Naive thymus-derived CD4-positive, alpha-beta T cell (primary cell): ENCODE data around the gene PRRG4. TPM values are rescaled to one million over a fixed set of nuclear protein-coding genes. Genes with fewer than 3 reads are reported as not detected.

Experiments
- ATAC-seq: fragments of 150-1000 bp; cut with Tn5 transposase; 2 replicates; pipeline ENCODE4 v1.10.0; 2021; ENCODE audit warnings: mild to moderate bottlenecking, moderate library complexity
- CTCF ChIA-PET: fragments of 350-600 bp; sonication (Branson Sonifier 250); formaldehyde crosslinking; loops from one replicate; lab custom pipeline; 2021; ENCODE audit warnings: antibody characterized with exemption; lab: Charles Lee
- POLR2A ChIA-PET: fragments of 350-600 bp; sonication (Branson Sonifier 250); formaldehyde crosslinking; loops from one replicate; lab custom pipeline; 2021; ENCODE audit warnings: antibody characterized with exemption, inconsistent platforms; lab: Charles Lee
- DNase-seq, 9 donors: peaks; one replicate each; pipeline versions ENCODE4 v3.0.0 to v3.0.0-alpha.2; 2020 to 2022; ENCODE audit warnings: mixed read lengths in 1 of 9
- H3K27ac ChIP-seq: one replicate; pipeline ENCODE4 v1.7.0; 2013; ENCODE audit warnings: mild to moderate bottlenecking, low read depth, low read length, moderate library complexity
- H3K27me3 ChIP-seq, 2 donors: one replicate each; pipeline ENCODE4 v1.7.0; 2013; ENCODE audit warnings: low read length in 2 of 2, mild to moderate bottlenecking in 2 of 2, moderate library complexity in 2 of 2; ENCODE audit not compliant: control insufficient read depth in 2 of 2, insufficient read depth in 2 of 2
- H3K36me3 ChIP-seq, 3 experiments: 1 replicate in 2 of 3; 2 replicates in 1 of 3; pipeline ENCODE4 v1.7.0; 2013; ENCODE audit warnings: low read length in 3 of 3, mild to moderate bottlenecking in 3 of 3, moderate library complexity in 1 of 3; ENCODE audit not compliant: insufficient read depth in 3 of 3, control insufficient read depth in 2 of 3
- H3K4me1 ChIP-seq, 2 donors: one replicate each; pipeline ENCODE4 v1.7.0; 2013; ENCODE audit warnings: low read length in 2 of 2, mild to moderate bottlenecking in 2 of 2, moderate library complexity in 1 of 2; ENCODE audit not compliant: control insufficient read depth in 2 of 2, insufficient read depth in 2 of 2
- H3K4me3 ChIP-seq: 2 replicates; pipeline ENCODE4 v1.7.0; 2013; ENCODE audit warnings: mild to moderate bottlenecking, low read length
- H3K9me3 ChIP-seq, 3 experiments: 1 replicate in 2 of 3; 2 replicates in 1 of 3; pipeline ENCODE4 v1.7.0; 2013; ENCODE audit warnings: low read length in 3 of 3; ENCODE audit not compliant: control insufficient read depth in 2 of 3
- H3K27ac Mint-ChIP-seq, 9 donors: one replicate each; pipeline ENCODE4 v1.8.0; 2020 to 2022; ENCODE audit warnings: mixed read lengths in 9 of 9, mild to moderate bottlenecking in 8 of 9, moderate library complexity in 5 of 9, inconsistent platforms in 2 of 9
- H3K27me3 Mint-ChIP-seq, 5 donors: one replicate each; pipeline ENCODE4 v1.8.0; 2021 to 2022; ENCODE audit warnings: mixed read lengths in 5 of 5, mild to moderate bottlenecking in 1 of 5
- H3K36me3 Mint-ChIP-seq, 5 donors: one replicate each; pipeline ENCODE4 v1.8.0; 2020 to 2022; ENCODE audit warnings: mixed read lengths in 5 of 5, mild to moderate bottlenecking in 3 of 5, inconsistent platforms in 1 of 5
- H3K4me1 Mint-ChIP-seq, 7 donors: one replicate each; pipeline ENCODE4 v1.8.0; 2020 to 2022; ENCODE audit warnings: mixed read lengths in 7 of 7, mild to moderate bottlenecking in 3 of 7, inconsistent platforms in 1 of 7
- H3K4me3 Mint-ChIP-seq, 10 donors: one replicate each; pipeline ENCODE4 v1.8.0; 2020 to 2022; ENCODE audit warnings: mild to moderate bottlenecking in 10 of 10, mixed read lengths in 10 of 10, moderate library complexity in 6 of 10, inconsistent platforms in 2 of 10
- H3K9me3 Mint-ChIP-seq, 11 donors: one replicate each; pipeline ENCODE4 v1.8.0; 2020 to 2022; ENCODE audit warnings: mixed read lengths in 11 of 11, mild to moderate bottlenecking in 4 of 11, inconsistent platforms in 1 of 11, moderate library complexity in 1 of 11
- intact Hi-C, 2 donors: fragments of 100-400 bp; cut with micrococcal nuclease; formaldehyde crosslinking; loops; one replicate each; pipeline ENCODE4 v1.15.1; 2023
- polyA plus RNA-seq, 2 donors: library from polyadenylated mRNA; unstranded; fragments of 300-500 nt; fragmentation: Illumina TruSeq; gene quantifications; one replicate each; pipeline ENCODE4 v1.2.3, GENCODE V29; 2021
- total RNA-seq, 6 experiments: library from RNA in 5 of 6; stranded (reverse) in 5 of 6; gene quantifications; 1 replicate in 5 of 6; 2 replicates in 1 of 6; pipeline ENCODE4 v1.2.3 and lab custom pipeline; 2021 to 2026

The PRRG4 gene
- total and polyA plus RNA-seq, 7 experiments from 2014 or later = 0.11 to 2.3 (median 0.48) TPM; not detected in 4

GRCh38 chr11:32891657-32892354 is 62.1 kb downstream of the PRRG4 start:
- Histone ChIP-seq H3K27me3 (no peaks in the 10 kb centered on the region), H3K4me1 (peaks cover 5 to 15% of the 10 kb centered on the region in 2 donors), H3K4me3 (peak overlapping the region; percentile 87), H3K9me3 (no peaks in the 10 kb centered on the region), H3K27ac (peak overlapping the region; percentile 83), H3K36me3 (peaks cover 0 to 6% (median 0%) of the 10 kb centered on the region in 3 experiments)
- Mint-ChIP-seq H3K27ac (peak overlapping the region; percentile 84 to 95 (median 88)), H3K36me3 (peaks cover 0 to 4% (median 0%) of the 10 kb centered on the region in 5 donors), H3K27me3 (peaks cover 0 to 21% (median 0%) of the 10 kb centered on the region in 5 donors), H3K9me3 (no peaks in the 10 kb centered on the region), H3K4me3 (peak overlapping the region; percentile 83 to 96 (median 90)), H3K4me1 (peaks cover 18 to 35% (median 29%) of the 10 kb centered on the region in 7 donors)
- ChIA-PET CTCF (no interaction called here), POLR2A (interaction anchor here (0.9 kb wide), 1 partner anchor 120 kb away, joined by 4 read pairs; no protein-coding TSS in a partner anchor)
- ATAC-seq (no peak), DNase-seq (no peak)
- intact Hi-C loops = loop anchor here (1.0 to 5.0 kb wide), 16 partner anchors 22 to 1546 kb away; partner anchors contain the start of genes C11orf91 (in 2 of the 2), CSTF3 (in 2 of the 2), EIF3M (in 2 of the 2) and CAT (in 1 of the 2)

- ATAC-seq (peak; percentile 83), DNase-seq (peak; percentile 61 to 78 (median 65))
- Histone ChIP-seq H3K36me3 (peaks cover 0 to 6% (median 0%) of the 10 kb centered on the region in 3 experiments), H3K4me1 (peaks cover 5 to 15% of the 10 kb centered on the region in 2 donors), H3K27ac (peak within 1 kb of the TSS; percentile 83), H3K4me3 (peak within 1 kb of the TSS; percentile 87), H3K27me3 (no peaks in the 10 kb centered on the region), H3K9me3 (no peaks in the 10 kb centered on the region)
- ChIA-PET POLR2A (interaction anchor here (0.9 kb wide), 1 partner anchor 119 kb away, joined by 4 read pairs; no protein-coding TSS in a partner anchor), CTCF (no interaction called here)
- H3K4me3 Mint-ChIP-seq = peak within 1 kb of the TSS; percentile 85 to 96 (median 94)
- peak within 1 kb of the TSS; percentile 85 to 95 (median 90) for H3K27ac Mint-ChIP-seq
- intact Hi-C loops = loop anchor here (1.0 to 5.0 kb wide), 19 partner anchors 22 to 1546 kb away; partner anchors contain the start of genes C11orf91 (in 2 of the 2), CSTF3 (in 2 of the 2), EIF3M (in 2 of the 2) and FBXO3 (in 2 of the 2)
- peaks cover 0 to 4% (median 0%) of the 10 kb centered on the region in 5 donors for H3K36me3 Mint-ChIP-seq
- H3K4me1 Mint-ChIP-seq = peaks cover 21 to 40% (median 31%) of the 10 kb centered on the region in 7 donors
- no peaks in the 10 kb centered on the region for H3K9me3 Mint-ChIP-seq
- H3K27me3 Mint-ChIP-seq = peaks cover 0 to 21% (median 0%) of the 10 kb centered on the region in 5 donors
Measured at GRCh38 chr11:32892355-32893092, 62.8 kb downstream of the PRRG4 start, which contains the start of gene QSER1. Gene QSER1, plus strand, starts transcription at chr11:32892811. Its CDS starts 315 bp downstream, at chr11:32893126.

GRCh38 chr11:32893093-32893342 is 63.3 kb downstream of the PRRG4 start:
- ATAC-seq = no peak
- Mint-ChIP-seq H3K27ac (peak overlapping the region in 2 of 9 donors; percentile 80 to 91), H3K4me3 (peak overlapping the region in 9 of 10 donors; percentile 83 to 96 (median 94)), H3K4me1 (peaks cover 26 to 45% (median 36%) of the 10 kb centered on the region in 7 donors), H3K27me3 (peaks cover 0 to 21% (median 0%) of the 10 kb centered on the region in 5 donors), H3K9me3 (no peaks in the 10 kb centered on the region), H3K36me3 (peaks cover 0 to 4% (median 0%) of the 10 kb centered on the region in 5 donors)
- H3K4me3 ChIP-seq = peak overlapping the region; percentile 71
- POLR2A ChIA-PET = no interaction called here
- intact Hi-C loops = loop anchor here (1.0 to 5.0 kb wide), 14 partner anchors 64 to 1384 kb away; partner anchors contain the start of genes C11orf91 (in 2 of the 2), FBXO3 (in 2 of the 2), CAPRIN1 (in 1 of the 2) and CD59 (in 1 of the 2)
- H3K27me3 ChIP-seq = no peaks in the 10 kb centered on the region
- H3K27ac ChIP-seq = peak overlapping the region; percentile 83
- peak in 4 of 9 donors; percentile 36 to 65 (median 52) for DNase-seq
- peaks cover 0 to 6% (median 0%) of the 10 kb centered on the region in 3 experiments for H3K36me3 ChIP-seq
- CTCF ChIA-PET = no interaction called here
- peaks cover 5 to 15% of the 10 kb centered on the region in 2 donors for H3K4me1 ChIP-seq
- no peaks in the 10 kb centered on the region for H3K9me3 ChIP-seq

GRCh38 chr11:32893343-32894148 is 63.8 kb downstream of the PRRG4 start:
- peaks cover 26 to 46% (median 38%) of the 10 kb centered on the region in 7 donors for H3K4me1 Mint-ChIP-seq
- intact Hi-C loops = loop anchor here (1.0 to 5.0 kb wide), 15 partner anchors 65 to 1385 kb away; partner anchors contain the start of genes C11orf91 (in 2 of the 2), FBXO3 (in 2 of the 2), CAPRIN1 (in 1 of the 2) and CD59 (in 1 of the 2)
- peak overlapping the region; percentile 58 to 95 (median 80) for H3K27ac Mint-ChIP-seq

DNA sequence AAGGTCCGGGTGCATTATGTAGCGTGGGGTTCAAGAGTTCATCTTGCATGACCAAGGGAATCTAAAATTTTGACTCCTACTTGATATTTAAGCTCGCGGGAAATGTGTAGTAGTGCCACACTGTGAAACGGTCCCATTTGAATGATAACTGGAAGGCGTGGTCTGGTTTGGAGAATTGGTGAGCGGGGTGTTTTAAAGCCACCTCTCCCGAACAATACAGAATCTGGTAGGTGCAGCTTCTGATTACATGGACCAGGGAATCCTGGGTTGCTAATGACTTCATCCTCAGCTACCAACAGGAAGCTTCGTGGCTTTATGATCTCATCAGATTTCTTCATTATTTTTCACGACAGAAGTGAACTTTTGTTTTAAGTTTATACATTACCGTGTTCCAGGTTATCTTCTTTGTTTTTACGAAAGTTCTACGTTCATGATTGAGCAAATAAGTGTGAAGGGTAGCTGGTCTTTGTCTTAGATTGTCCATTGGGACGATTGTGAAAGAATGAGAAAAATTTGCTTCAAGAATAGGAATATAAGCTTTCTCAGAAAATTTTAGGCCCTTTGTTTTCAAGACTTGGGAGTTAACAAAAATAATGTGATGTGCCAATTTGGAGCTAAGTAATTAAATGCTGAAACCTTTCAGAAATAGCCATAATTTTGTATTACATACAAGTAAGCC is 64.6 kb downstream of the PRRG4 start:
- peaks cover 31 to 54% (median 44%) of the 10 kb centered on the region in 7 donors for H3K4me1 Mint-ChIP-seq
- ChIA-PET CTCF (interaction anchor here (0.9 to 1.4 kb wide), 2 partner anchors 20 to 171 kb away, joined by 3 read pairs; no protein-coding TSS in a partner anchor), POLR2A (interaction anchor here (0.5 to 0.9 kb wide), 3 partner anchors 42 to 842 kb away, joined by 3 read pairs; partner anchors contain the start of gene CD59)
- H3K27me3 ChIP-seq = no peaks in the 10 kb centered on the region
- peak overlapping the region; percentile 58 to 95 (median 80) for H3K27ac Mint-ChIP-seq
- intact Hi-C loops = loop anchor here (2.0 to 5.0 kb wide), 6 partner anchors 68 to 843 kb away; partner anchors contain the start of genes CD59 (in 1 of the 2), DEPDC7 (in 1 of the 2), EIF3M (in 1 of the 2) and HIPK3 (in 1 of the 2)
- H3K4me3 ChIP-seq = peak overlapping the region; percentile 71
- H3K4me1 ChIP-seq = peaks cover 5 to 15% of the 10 kb centered on the region in 2 donors
- peak in 8 of 9 donors; percentile 3 to 43 (median 18) for DNase-seq
- peaks cover 0 to 6% (median 0%) of the 10 kb centered on the region in 3 experiments for H3K36me3 ChIP-seq
- ATAC-seq = peak; percentile 72
- no peaks in the 10 kb centered on the region for H3K9me3 ChIP-seq
- H3K36me3 Mint-ChIP-seq = peaks cover 0 to 8% (median 0%) of the 10 kb centered on the region in 5 donors
- peak overlapping the region; percentile 71 for H3K27ac ChIP-seq
- H3K9me3 Mint-ChIP-seq = no peaks in the 10 kb centered on the region
- H3K27me3 Mint-ChIP-seq = peaks cover 0 to 21% (median 0%) of the 10 kb centered on the region in 5 donors
- peak overlapping the region; percentile 83 to 96 (median 94) for H3K4me3 Mint-ChIP-seq

More at GRCh38 chr11:32893343-32894148, 63.8 kb downstream of the PRRG4 start:
- H3K4me3 Mint-ChIP-seq = peak overlapping the region; percentile 83 to 96 (median 94)
- H3K36me3 Mint-ChIP-seq = peaks cover 0 to 4% (median 0%) of the 10 kb centered on the region in 5 donors
- DNase-seq (peak in 6 of 9 donors; percentile 34 to 67 (median 42)), ATAC-seq (peak; percentile 47)
- ChIA-PET POLR2A (interaction anchor here (0.8 to 0.9 kb wide), 2 partner anchors 106 to 843 kb away, joined by 3 read pairs; partner anchors contain the start of gene CD59), CTCF (no interaction called here)
- H3K9me3 ChIP-seq = no peaks in the 10 kb centered on the region
- no peaks in the 10 kb centered on the region for H3K27me3 ChIP-seq
- H3K4me1 ChIP-seq = peaks cover 5 to 15% of the 10 kb centered on the region in 2 donors
- peak overlapping the region; percentile 71 for H3K4me3 ChIP-seq
- H3K27me3 Mint-ChIP-seq = peaks cover 0 to 21% (median 0%) of the 10 kb centered on the region in 5 donors
- peak overlapping the region; percentile 71 for H3K27ac ChIP-seq
- H3K9me3 Mint-ChIP-seq = no peaks in the 10 kb centered on the region
- peaks cover 0 to 6% (median 0%) of the 10 kb centered on the region in 3 experiments for H3K36me3 ChIP-seq
